Adrenal gland (tissue), 12 donors: Measurements from ENCODE around the gene CABP4. TPM values are rescaled to one million over a fixed set of nuclear protein-coding genes. Genes with fewer than 3 reads are reported as not detected.

Experiments
- DNase-seq, 7 donors: peaks; one replicate each; pipeline ENCODE4 v3.0.0-alpha.2; 2019 to 2020
- H3K27ac ChIP-seq, 5 donors: fragments of 200-600 bp; sonication (generic) in 4 of 5; 1 replicate in 3 of 5; 2 replicates in 2 of 5; pipeline versions ENCODE4 v1.5.1 to v1.8.0; 2016 to 2020; ENCODE audit warnings: mild to moderate bottlenecking in 1 of 5
- H3K27me3 ChIP-seq: fragments of 200-600 bp; 2 replicates; pipeline ENCODE4 v1.8.0; 2021
- H3K36me3 ChIP-seq, 2 donors: fragments of 200-600 bp; replicated peaks in 1 of 2; 1 replicate in 1 of 2; 2 replicates in 1 of 2; pipeline versions ENCODE4 v1.5.1 to v1.8.0; 2018 to 2022
- H3K4me1 ChIP-seq, 2 donors: fragments of 200-600 bp; replicated peaks in 1 of 2; 1 replicate in 1 of 2; 2 replicates in 1 of 2; pipeline versions ENCODE4 v1.5.1 to v1.8.0; 2018 to 2021
- H3K4me3 ChIP-seq, 4 donors: fragments of 200-600 bp; sonication (generic) in 3 of 4; one replicate each; pipeline ENCODE4 v1.5.1; 2016 to 2018
- H3K9me3 ChIP-seq, 3 donors: fragments of 200-600 bp; sonication (generic) in 1 of 3; replicated peaks in 1 of 3; 1 replicate in 2 of 3; 2 replicates in 1 of 3; pipeline versions ENCODE4 v1.5.1 to v1.8.0; 2016 to 2021
- CTCF ChIP-seq, 6 experiments: fragments of 450-650 bp in 4 of 6; fragments of 200-600 bp in 2 of 6; sonication (generic) in 1 of 6; IDR thresholded peaks; 1 replicate in 5 of 6; 2 replicates in 1 of 6; pipeline versions ENCODE4 v1.5.1 to v1.8.0; 2016 to 2021; ENCODE audit warnings: antibody characterized with exemption in 6 of 6, mild to moderate bottlenecking in 2 of 6, moderate library complexity in 1 of 6
- POLR2A ChIP-seq, 2 donors: fragments of 450-650 bp; IDR thresholded peaks; one replicate each; pipeline ENCODE4 v1.6.1; 2017; ENCODE audit warnings: antibody characterized with exemption in 2 of 2, mild to moderate bottlenecking in 2 of 2, moderate library complexity in 1 of 2
- WGBS, 4 donors: extraction: QIAGEN DNeasy Blood & Tissue Kit in 2 of 4; methylation state at CpG; one replicate each; pipeline versions ENCODE4 v1.1.5 to v1.1.7; 2013 to 2017; 5-methylcytosine and 5-hydroxymethylcytosine counted together
- intact Hi-C, 2 donors: fragments of 100-400 bp; cut with DNase I; formaldehyde crosslinking; loops; one replicate each; pipeline versions ENCODE4 v1.14.1 to v1.15.0; 2022 to 2023
- polyA plus RNA-seq, 3 donors: library from polyadenylated mRNA; stranded (reverse); fragments of 200-250 nt in 2 of 3; fragments of 350-450 nt in 1 of 3; fragmentation: Illumina TruSeq in 1 of 3; extraction: RNeasy Lipid Tissue Mini Kit (QIAGEN cat#74804) in 1 of 3; gene quantifications; one replicate each; pipeline ENCODE4 v1.2.3, GENCODE V29; 2013 to 2014
- total RNA-seq, 9 donors: library from RNA; depleted of rRNA in 4 of 9; stranded (reverse); fragments of >200 nt in 4 of 9; fragments of 120-200 nt in 1 of 9; fragmentation: NEBNext Ultra II Directional in 1 of 9; extraction: Animal tissue kit (Norgen Biotek cat#: 25700) in 1 of 9; gene quantifications; one replicate each; pipeline versions ENCODE4 v1.1.0 to v1.2.4, GENCODE V29; 2013 to 2023
- donor health status: healthy with polysubstance abuse.
- donor health status: Bipolar disorder and iron deficiency.
- donor health status: DM: yes; HTN: yes; CAD: no.
- donor health status: DM: no; HTN: no; CAD: no.
- donor health status: DM: no; HTN: no; CAD: no.
- donor health status: DM: yes; HTN: yes; CAD: no.

The CABP4 gene
- total and polyA plus RNA-seq, 12 donors = 0.28 to 3.8 (median 1.5) TPM; not detected in 1

GRCh38 chr11:67435727-67436458 lies 19.3 kb upstream of the CABP4 start:
- TF ChIP-seq POLR2A (IDR thresholded peaks at IDR 0.05) = no peak
- TF ChIP-seq CTCF (IDR thresholded peaks at IDR 0.05) = no peak
- no peaks in the 10 kb centered on the region for H3K27me3 ChIP-seq
- no peak overlapping the region for H3K4me3 ChIP-seq
- H3K36me3 ChIP-seq = peaks cover 0 to 71% of the 10 kb centered on the region in 2 donors
- no peaks in the 10 kb centered on the region for H3K9me3 ChIP-seq
- peaks cover 0 to 16% of the 10 kb centered on the region in 2 donors for H3K4me1 ChIP-seq
- WGBS, 4 donors = 69 to 74% (median 71%) methylated on average over 10 to 38 of the region's 38 CpGs
- intact Hi-C loops = no loop called here
- DNase-seq = peak in 3 of 7 donors; percentile 50 to 66 (median 63)
- peak overlapping the region in 2 of 5 donors; percentile 71 to 76 for H3K27ac ChIP-seq

GRCh38 chr11:67436459-67437081 lies 18.6 kb upstream of the CABP4 start:
- H3K4me3 ChIP-seq = no peak overlapping the region
- intact Hi-C loops = no loop called here
- no peaks in the 10 kb centered on the region for H3K9me3 ChIP-seq
- peak in 2 of 7 donors; percentile 37 to 62 for DNase-seq
- TF ChIP-seq CTCF (IDR thresholded peaks at IDR 0.05) (no peak), POLR2A (IDR thresholded peaks at IDR 0.05) (no peak)
- peak overlapping the region in 2 of 5 donors; percentile 71 to 76 for H3K27ac ChIP-seq
- H3K27me3 ChIP-seq = no peaks in the 10 kb centered on the region
- peaks cover 0 to 70% of the 10 kb centered on the region in 2 donors for H3K36me3 ChIP-seq
- peaks cover 0 to 16% of the 10 kb centered on the region in 2 donors for H3K4me1 ChIP-seq
- 55 to 57% (median 56%) methylated on average over 6 of the region's 6 CpGs for WGBS, 4 donors

GRCh38 chr11:67437082-67437808 lies 17.9 kb upstream of the CABP4 start, which contains the start of gene PTPRCAP:
PTPRCAP (minus strand) TSS chr11:67437682; CDS start chr11:67437619, 63 bp downstream.
- Histone ChIP-seq H3K27ac (peak within 1 kb of the TSS in 2 of 5 donors; percentile 71 to 76), H3K27me3 (no peaks in the 10 kb centered on the region), H3K9me3 (no peaks in the 10 kb centered on the region), H3K36me3 (peaks cover 0 to 68% of the 10 kb centered on the region in 2 donors), H3K4me3 (no peak within 1 kb of the TSS), H3K4me1 (peaks cover 0 to 17% of the 10 kb centered on the region in 2 donors)
- no peak for DNase-seq
- intact Hi-C loops = no loop called here
- TF ChIP-seq CTCF (IDR thresholded peaks at IDR 0.05) (no peak), POLR2A (IDR thresholded peaks at IDR 0.05) (no peak)
- WGBS, 4 donors = 68 to 90% (median 77%) methylated on average over 4 to 26 of the region's 26 CpGs

GRCh38 chr11:67437809-67438157 lies 17.4 kb upstream of the CABP4 start:
- H3K4me3 ChIP-seq = no peak overlapping the region
- TF ChIP-seq CTCF (IDR thresholded peaks at IDR 0.05) (no peak), POLR2A (IDR thresholded peaks at IDR 0.05) (no peak)
- DNase-seq = no peak
- 57 to 74% (median 71%) methylated on average over 2 to 3 of the region's 3 CpGs for WGBS, 4 donors
- no peaks in the 10 kb centered on the region for H3K9me3 ChIP-seq
- H3K4me1 ChIP-seq = peaks cover 0 to 22% of the 10 kb centered on the region in 2 donors
- no peak overlapping the region for H3K27ac ChIP-seq
- intact Hi-C loops = no loop called here
- H3K27me3 ChIP-seq = no peaks in the 10 kb centered on the region
- H3K36me3 ChIP-seq = peaks cover 0 to 63% of the 10 kb centered on the region in 2 donors
